Measurements from ENCODE around the gene KRT13. TPM values are rescaled to one million over a fixed set of nuclear protein-coding genes. Genes with fewer than 3 reads are reported as not detected.

The KRT13 gene
- total and polyA plus RNA-seq, 2 experiments from 2014 or later, result 8.1 to 24.8 TPM

GRCh38 chr17:41522301-41523224 lies 17.2 kb upstream of the KRT13 start:
- H4K20me1 ChIP-seq (ENCODE audit: insufficient read depth, poor library complexity, severe bottlenecking), result peaks cover 24% of the 10 kb centered on the region
- H3K4me3 ChIP-seq, result no peak overlapping the region
- no peak overlapping the region for H2AFZ ChIP-seq
- no peak for TF ChIP-seq EZH2 (IDR thresholded peaks at IDR 0.05; ENCODE audit: borderline replicate concordance)
- TF ChIP-seq EZH2phosphoT487 (IDR thresholded peaks at IDR 0.05; ENCODE audit: low read depth, severe bottlenecking, unreplicated experiment), result no peak
- TF ChIP-seq, protein P1, sequence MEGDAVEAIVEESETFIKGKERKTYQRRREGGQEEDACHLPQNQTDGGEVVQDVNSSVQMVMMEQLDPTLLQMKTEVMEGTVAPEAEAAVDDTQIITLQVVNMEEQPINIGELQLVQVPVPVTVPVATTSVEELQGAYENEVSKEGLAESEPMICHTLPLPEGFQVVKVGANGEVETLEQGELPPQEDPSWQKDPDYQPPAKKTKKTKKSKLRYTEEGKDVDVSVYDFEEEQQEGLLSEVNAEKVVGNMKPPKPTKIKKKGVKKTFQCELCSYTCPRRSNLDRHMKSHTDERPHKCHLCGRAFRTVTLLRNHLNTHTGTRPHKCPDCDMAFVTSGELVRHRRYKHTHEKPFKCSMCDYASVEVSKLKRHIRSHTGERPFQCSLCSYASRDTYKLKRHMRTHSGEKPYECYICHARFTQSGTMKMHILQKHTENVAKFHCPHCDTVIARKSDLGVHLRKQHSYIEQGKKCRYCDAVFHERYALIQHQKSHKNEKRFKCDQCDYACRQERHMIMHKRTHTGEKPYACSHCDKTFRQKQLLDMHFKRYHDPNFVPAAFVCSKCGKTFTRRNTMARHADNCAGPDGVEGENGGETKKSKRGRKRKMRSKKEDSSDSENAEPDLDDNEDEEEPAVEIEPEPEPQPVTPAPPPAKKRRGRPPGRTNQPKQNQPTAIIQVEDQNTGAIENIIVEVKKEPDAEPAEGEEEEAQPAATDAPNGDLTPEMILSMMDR (IDR thresholded peaks at IDR 0.05; ENCODE audit: poor library complexity), result no peak
- no peaks in the 10 kb centered on the region for H3K9me3 ChIP-seq (ENCODE audit: low read depth)
- no peaks in the 10 kb centered on the region for H3K27me3 ChIP-seq
- H3K36me3 ChIP-seq (replicated peaks; ENCODE audit: insufficient read depth, low read depth), result no peaks in the 10 kb centered on the region
- H3K9me2 ChIP-seq (replicated peaks; ENCODE audit: insufficient read depth), result no peaks in the 10 kb centered on the region
- DNase-seq (ENCODE audit: low spot score), result peak; percentile 69
- H3K27ac ChIP-seq, result peak overlapping the region; percentile 98
- WGBS (ENCODE audit: low lambda C conversion rate, missing lambda C conversion rate), result 73% methylated on average over 12 of the region's 12 CpGs
- peaks cover 16% of the 10 kb centered on the region for H3K79me2 ChIP-seq
- H3K4me2 ChIP-seq, result peak overlapping the region; percentile 78
- H3K4me1 ChIP-seq (ENCODE audit: insufficient read depth), result peaks cover 47% of the 10 kb centered on the region

DNA sequence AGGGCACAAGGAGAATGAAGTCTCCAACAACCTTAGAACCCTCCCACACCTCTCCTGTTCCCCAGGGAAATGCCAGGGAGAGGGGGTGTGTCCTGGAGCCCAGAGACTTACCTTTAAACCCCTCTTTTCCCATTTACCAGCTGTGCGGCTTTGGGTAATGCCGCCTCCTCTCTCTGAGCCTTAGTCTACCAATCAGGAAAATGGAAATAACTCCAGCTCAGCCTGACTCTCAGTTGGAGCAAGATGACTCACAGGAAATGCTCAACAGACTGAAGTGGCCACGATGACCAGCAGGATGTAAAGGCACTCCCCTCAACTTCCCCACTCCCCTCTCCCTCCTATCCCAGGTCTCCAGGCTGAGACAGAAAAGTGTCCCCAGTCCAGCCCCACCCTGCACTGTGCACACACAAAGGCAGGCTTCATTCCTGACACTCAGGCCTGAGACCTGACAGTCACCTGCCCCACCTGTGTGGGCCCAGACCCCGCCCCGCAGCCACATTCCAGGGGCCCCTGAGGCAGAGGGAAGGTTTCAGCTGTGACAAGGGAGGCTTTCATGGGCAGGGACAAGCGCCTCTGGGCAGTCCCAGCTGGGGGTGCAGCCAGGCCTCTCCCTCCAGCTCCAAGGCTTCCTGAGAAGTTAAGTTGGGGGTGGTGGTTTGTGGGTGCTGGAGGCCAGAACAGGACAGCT lies 16.3 kb upstream of the KRT13 start:
- H3K27me3 ChIP-seq, result no peaks in the 10 kb centered on the region
- H3K79me2 ChIP-seq, result peaks cover 8% of the 10 kb centered on the region
- peaks cover 16% of the 10 kb centered on the region for H4K20me1 ChIP-seq (ENCODE audit: insufficient read depth, poor library complexity, severe bottlenecking)
- peak; percentile 91 for DNase-seq (ENCODE audit: low spot score)
- H3K9me2 ChIP-seq (replicated peaks; ENCODE audit: insufficient read depth), result no peaks in the 10 kb centered on the region
- peak overlapping the region; percentile 98 for H3K27ac ChIP-seq
- no peak overlapping the region for H2AFZ ChIP-seq
- TF ChIP-seq, protein P1 (IDR thresholded peaks at IDR 0.05; ENCODE audit: poor library complexity), result no peak
- TF ChIP-seq EZH2phosphoT487 (IDR thresholded peaks at IDR 0.05; ENCODE audit: low read depth, severe bottlenecking, unreplicated experiment), result no peak
- TF ChIP-seq EZH2 (IDR thresholded peaks at IDR 0.05; ENCODE audit: borderline replicate concordance), result no peak
- H3K9me3 ChIP-seq (ENCODE audit: low read depth), result no peaks in the 10 kb centered on the region
- peak overlapping the region; percentile 53 for H3K4me2 ChIP-seq
- no peak overlapping the region for H3K4me3 ChIP-seq
- H3K36me3 ChIP-seq (replicated peaks; ENCODE audit: insufficient read depth, low read depth), result no peaks in the 10 kb centered on the region
- peaks cover 47% of the 10 kb centered on the region for H3K4me1 ChIP-seq (ENCODE audit: insufficient read depth)
- WGBS (ENCODE audit: low lambda C conversion rate, missing lambda C conversion rate), result 53% methylated on average over 6 of the region's 6 CpGs

GRCh38 chr17:41520821-41521521 lies 15.6 kb upstream of the KRT13 start:
- Histone ChIP-seq H3K4me3 (no peak overlapping the region), H3K27ac (peak overlapping the region; percentile 98), H3K4me1 (ENCODE audit: insufficient read depth) (peaks cover 47% of the 10 kb centered on the region), H3K9me3 (ENCODE audit: low read depth) (no peaks in the 10 kb centered on the region), H3K9me2 (replicated peaks; ENCODE audit: insufficient read depth) (no peaks in the 10 kb centered on the region), H3K36me3 (replicated peaks; ENCODE audit: insufficient read depth, low read depth) (no peaks in the 10 kb centered on the region), H3K27me3 (no peaks in the 10 kb centered on the region), H3K4me2 (peak overlapping the region; percentile 53), H3K79me2 (peaks cover 3% of the 10 kb centered on the region), H4K20me1 (ENCODE audit: insufficient read depth, poor library complexity, severe bottlenecking) (peaks cover 13% of the 10 kb centered on the region), H2AFZ (no peak overlapping the region)
- DNase-seq (ENCODE audit: low spot score), result peak; percentile 64
- no peak for TF ChIP-seq EZH2 (IDR thresholded peaks at IDR 0.05; ENCODE audit: borderline replicate concordance)
- TF ChIP-seq EZH2phosphoT487 (IDR thresholded peaks at IDR 0.05; ENCODE audit: low read depth, severe bottlenecking, unreplicated experiment), result no peak
- TF ChIP-seq, protein P1 (IDR thresholded peaks at IDR 0.05; ENCODE audit: poor library complexity), result no peak
- 53% methylated on average over 10 of the region's 10 CpGs for WGBS (ENCODE audit: low lambda C conversion rate, missing lambda C conversion rate)

Data from hepatocyte (in vitro differentiated cells).